ENCODE data around the gene EXOC4.

EXOC4 gene

GRCh38 chr7:133482599-133482998, 229.7 kb downstream of the EXOC4 start:
- no peak for DNase-seq (ENCODE audit: low read depth in 2 of 3, low spot score in 2 of 3)

GRCh38 chr7:133484086-133484485, 231.2 kb downstream of the EXOC4 start:
- DNase-seq (ENCODE audit: low read depth in 2 of 3, low spot score in 2 of 3), result no peak

DNA sequence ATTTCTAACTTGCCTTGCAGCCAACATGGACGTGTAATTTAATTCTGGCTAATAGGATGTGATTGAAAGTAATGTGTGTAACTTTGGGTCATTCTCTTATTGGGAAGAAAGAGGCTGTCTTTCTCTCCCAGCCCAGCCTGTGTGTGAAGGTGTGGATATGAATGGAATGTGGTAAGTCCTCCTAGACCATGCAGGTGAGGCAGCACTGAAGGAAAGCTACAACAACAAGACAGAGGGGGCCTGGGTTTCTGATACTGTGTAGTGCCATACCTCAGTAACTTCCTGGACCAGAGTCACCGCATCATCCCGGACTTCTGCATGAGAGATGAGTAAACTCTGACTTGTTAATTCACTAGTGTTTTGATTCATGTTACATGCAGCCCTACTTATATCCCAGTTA, 237.0 kb downstream of the EXOC4 start:
- no peak for DNase-seq (ENCODE audit: low read depth in 2 of 3, low spot score in 2 of 3)

GRCh38 chr7:133491201-133491691, 238.4 kb downstream of the EXOC4 start:
- no peak for DNase-seq (ENCODE audit: low read depth in 2 of 3, low spot score in 2 of 3)

DNA sequence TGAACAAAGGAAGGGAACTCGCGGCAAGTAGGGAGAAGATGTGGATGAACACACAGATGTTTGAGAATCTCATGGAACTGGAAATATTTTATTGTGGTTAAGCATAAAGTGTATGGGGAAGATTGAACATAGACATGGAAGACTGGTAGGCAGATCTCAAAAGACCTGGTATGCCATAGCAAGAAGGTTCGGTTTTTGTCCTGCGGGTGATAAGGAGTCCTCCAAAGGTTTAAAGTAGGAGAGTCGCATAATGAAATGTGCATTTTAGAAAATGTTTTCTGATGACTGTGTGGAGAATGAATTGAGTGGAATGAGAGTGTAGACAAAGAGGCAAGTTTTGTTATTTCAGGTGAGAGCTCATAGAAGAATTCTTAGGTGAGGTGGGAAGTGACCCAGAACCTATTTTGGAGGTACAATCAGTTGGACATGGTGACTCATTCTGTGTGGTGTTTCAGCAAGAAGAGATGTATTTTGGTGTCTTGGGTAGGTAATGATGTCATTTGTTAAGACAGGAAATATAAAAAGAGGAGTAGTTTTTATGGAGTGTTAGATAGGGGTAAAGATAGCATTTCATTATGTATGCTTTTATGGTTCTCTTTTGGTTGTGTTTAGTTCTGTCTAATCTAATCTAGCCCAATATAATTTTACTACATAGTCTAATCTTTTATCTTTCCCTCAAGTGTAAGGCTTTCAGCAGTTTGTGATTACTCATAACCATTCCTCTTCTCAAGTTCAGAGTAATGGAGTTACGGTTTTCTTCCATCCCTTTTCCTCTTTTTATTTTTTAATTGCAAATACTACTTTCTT, 239.2 kb downstream of the EXOC4 start:
- no peak for DNase-seq (ENCODE audit: low read depth in 2 of 3, low spot score in 2 of 3)

DNA sequence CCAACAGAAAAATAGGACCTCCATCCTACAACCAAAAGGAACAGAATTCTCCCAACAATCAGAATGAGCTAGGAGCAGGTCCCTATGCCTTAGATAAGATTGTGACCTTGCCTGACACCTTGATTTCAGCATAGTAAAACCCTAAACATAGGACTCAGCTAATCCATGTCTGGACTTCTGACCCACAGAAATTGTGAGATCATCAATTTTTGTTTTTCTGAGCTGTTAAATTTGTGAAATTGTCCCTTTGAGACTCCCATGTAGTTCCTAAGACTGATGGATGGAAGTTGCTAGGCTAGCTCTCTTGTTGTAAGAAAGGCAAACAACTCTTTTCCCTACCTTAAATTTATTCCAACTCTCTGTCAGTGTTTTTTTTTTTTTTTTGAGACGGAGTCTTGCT, 244.2 kb downstream of the EXOC4 start:
- DNase-seq (ENCODE audit: low read depth in 2 of 3, low spot score in 2 of 3), result no peak

GRCh38 chr7:133501771-133502170, 248.9 kb downstream of the EXOC4 start:
- DNase-seq (ENCODE audit: low read depth in 2 of 3, low spot score in 2 of 3), result no peak

DNA sequence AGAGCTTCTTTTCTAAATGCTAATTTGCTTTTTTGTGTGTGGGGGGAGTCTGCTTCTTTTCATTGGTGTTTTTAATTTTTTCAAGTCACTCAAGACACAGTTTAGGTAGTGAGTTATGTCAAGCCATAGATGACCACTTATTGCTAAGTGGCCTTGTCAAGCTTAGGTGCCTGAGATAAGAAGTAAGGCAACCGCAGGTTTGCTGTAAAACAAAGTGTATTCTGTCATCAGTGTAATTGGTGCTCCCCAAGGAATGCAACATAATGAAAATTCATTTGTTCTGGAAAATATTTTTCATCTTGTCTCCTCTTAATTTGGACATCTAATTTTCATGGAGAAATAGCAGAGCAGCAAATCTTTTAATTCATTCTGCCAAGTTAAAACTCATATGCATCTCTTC, 249.6 kb downstream of the EXOC4 start:
- DNase-seq (ENCODE audit: low read depth in 2 of 3, low spot score in 2 of 3), result no peak

GRCh38 chr7:133502972-133503371, 250.1 kb downstream of the EXOC4 start:
- DNase-seq (ENCODE audit: low read depth in 2 of 3, low spot score in 2 of 3), result no peak

DNA sequence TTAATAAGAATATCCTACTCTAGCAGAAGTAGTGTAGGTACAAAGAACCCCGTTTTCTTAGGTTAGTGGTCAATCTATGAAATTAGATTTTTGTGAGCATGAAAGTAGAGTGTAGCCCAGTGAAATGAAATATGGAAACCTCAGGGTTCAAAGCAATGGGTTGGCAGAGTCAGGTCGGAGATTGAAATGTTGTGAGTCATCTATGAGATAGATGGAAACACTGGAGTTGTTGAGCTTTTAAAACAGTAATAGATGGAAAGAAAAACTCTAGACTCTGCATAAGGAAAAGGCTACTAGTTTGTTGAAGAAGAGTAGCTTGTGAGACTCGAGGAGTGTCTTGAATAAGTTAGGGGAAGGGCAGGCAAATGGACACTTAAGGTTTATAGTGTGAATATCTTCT, 251.9 kb downstream of the EXOC4 start:
- DNase-seq (ENCODE audit: low read depth in 2 of 3, low spot score in 2 of 3), result no peak

- DNase-seq (ENCODE audit: low read depth in 2 of 3, low spot score in 2 of 3), result no peak
These were observed 256.9 kb downstream of the EXOC4 start for GRCh38 chr7:133509822-133510221.

GRCh38 chr7:133510326-133511055, 257.6 kb downstream of the EXOC4 start:
- no peak for DNase-seq (ENCODE audit: low read depth in 2 of 3, low spot score in 2 of 3)

- DNase-seq (ENCODE audit: low read depth in 2 of 3, low spot score in 2 of 3), result no peak
These were observed 258.4 kb downstream of the EXOC4 start for GRCh38 chr7:133511252-133511651.

DNA sequence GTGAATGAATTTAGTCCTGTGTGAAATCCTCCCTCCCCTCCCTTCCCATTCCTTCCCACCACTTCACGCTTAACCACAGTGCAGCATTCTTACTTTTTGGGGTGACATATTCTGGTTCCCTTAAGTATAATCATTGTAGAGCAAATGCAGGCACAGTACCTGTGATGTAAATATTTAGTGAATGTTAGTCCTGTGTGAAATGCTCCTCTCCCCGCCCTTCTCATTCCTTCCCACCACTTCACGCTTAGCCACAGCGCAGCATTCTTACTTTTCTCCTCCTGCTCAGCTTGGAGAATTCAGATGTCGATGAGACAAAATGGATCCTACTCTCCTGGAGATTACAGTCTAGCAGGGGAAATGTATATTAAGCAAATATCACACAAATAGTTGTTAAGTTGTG, 258.8 kb downstream of the EXOC4 start:
- no peak for DNase-seq (ENCODE audit: low read depth in 2 of 3, low spot score in 2 of 3)

DNA sequence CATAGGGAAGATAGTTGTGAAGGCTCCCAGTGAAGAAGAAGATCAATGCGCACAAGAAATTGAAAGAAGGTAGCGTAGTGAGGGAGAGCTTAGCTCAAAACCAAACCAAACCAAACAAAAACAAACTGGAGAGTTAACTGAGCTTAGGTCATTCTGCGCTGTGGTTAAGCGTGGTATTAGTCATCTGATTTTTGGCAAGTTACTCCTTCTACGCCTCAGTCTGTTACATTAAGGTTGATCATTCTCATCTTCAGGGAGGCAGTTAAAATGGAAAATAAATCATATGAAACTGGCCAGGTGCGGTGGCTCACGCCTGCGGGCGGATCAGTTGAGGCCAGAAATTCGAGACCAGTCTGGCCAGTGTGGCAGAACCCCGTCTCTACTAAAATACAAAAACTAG, 259.7 kb downstream of the EXOC4 start:
- DNase-seq (ENCODE audit: low read depth in 2 of 3, low spot score in 2 of 3), result no peak

DNA sequence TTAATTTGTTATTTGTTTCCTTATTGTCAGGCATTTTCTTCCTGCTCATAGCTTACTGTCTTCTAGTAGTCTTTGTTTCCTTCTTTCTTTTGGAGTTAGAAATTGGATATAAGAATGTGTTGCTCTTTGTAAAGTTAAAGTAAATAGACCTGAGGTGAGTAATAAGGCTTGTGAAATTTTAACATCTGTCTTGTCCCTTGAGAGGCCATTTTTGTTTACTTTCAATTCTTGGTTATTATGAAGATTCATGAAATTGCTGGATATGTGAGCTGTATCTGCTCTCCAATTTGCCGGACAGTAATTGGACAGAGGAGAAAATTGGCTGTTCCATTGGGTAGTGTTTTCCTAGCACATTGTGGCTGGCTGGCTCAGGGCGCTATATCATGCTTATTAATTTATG, 260.7 kb downstream of the EXOC4 start:
- no peak for DNase-seq (ENCODE audit: low read depth in 2 of 3, low spot score in 2 of 3)

DNA sequence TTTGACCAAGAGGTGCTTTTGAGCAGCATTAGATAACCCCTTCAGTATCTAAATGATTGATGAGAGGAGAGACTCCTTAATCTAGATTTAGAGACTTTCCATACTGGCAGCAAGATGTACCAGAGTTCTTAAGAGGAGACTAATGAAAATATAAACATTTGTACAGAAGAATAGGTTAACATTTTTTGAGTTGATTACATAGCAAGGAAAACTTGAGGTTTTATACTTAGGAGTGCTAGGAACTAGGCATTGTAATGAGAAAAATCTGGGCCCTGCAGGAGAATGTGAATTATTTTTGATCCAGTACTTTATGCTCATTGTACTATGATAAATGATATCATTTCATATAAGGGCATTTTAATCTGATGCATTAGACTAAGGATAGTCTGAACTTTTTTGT, 261.7 kb downstream of the EXOC4 start:
- DNase-seq (ENCODE audit: low read depth in 2 of 3, low spot score in 2 of 3), result no peak

DNA sequence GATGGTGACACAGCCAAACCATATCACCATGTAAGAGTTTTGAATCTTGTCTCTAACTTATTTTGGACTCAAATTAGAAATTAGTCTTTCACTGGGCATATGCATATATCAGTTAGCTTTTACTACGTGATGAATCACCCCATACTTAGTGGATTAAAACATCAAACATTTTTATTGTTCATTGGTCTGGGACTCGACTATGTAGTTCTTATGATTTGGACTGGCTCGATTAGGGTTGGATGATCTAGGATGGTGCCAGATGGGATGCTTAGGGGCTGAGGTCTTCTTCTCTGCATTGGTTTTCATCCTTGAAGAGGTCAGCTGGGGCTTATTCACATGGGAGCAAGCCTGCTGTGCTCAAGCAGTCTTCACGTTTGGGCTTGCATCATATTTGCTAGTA, 264.9 kb downstream of the EXOC4 start:
- no peak for DNase-seq (ENCODE audit: low read depth in 2 of 3, low spot score in 2 of 3)

DNA sequence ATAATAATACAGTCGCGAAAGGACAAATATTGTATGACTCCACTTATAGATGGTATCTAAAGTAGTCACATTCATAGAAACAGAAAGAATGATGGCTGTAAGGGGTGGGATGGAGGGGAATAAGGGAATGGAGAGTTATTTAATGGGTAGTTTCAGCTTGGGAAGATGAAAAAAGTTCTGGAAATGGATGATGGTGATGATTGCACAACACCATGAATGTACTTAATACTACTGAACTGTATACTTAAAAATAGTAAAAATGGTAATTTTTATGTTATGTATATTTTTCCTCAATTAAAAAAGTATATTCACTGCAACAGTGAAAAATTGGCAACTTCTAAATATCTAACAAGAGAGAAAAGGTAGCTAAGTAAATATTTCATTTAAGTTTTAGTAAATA, 265.8 kb downstream of the EXOC4 start:
- DNase-seq (ENCODE audit: low read depth in 2 of 3, low spot score in 2 of 3), result no peak

- DNase-seq (ENCODE audit: low read depth in 2 of 3, low spot score in 2 of 3), result no peak
These were observed 267.4 kb downstream of the EXOC4 start for GRCh38 chr7:133520248-133520647.

DNA sequence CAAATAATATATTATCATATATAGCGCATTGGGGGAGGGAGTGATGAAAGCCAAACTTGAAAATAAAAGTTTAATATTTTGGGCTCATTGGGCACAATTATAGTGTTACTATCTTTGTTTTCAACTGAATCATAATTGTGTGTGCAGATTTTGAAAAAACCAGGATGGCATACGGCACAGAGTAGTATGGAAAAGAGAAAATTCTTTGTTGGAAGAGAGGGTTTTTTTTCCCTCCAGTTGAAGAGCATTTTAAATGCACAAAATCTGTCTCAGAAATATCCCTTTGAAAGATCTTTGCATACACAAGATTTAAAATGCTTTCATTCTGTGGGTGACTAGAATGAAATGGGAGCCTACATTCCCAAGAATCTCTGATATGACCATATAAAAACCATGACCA, 269.6 kb downstream of the EXOC4 start:
- DNase-seq (ENCODE audit: low read depth in 2 of 3, low spot score in 2 of 3), result no peak

GRCh38 chr7:133528796-133529195, 275.9 kb downstream of the EXOC4 start:
- DNase-seq (ENCODE audit: low read depth in 2 of 3, low spot score in 2 of 3), result no peak

DNA sequence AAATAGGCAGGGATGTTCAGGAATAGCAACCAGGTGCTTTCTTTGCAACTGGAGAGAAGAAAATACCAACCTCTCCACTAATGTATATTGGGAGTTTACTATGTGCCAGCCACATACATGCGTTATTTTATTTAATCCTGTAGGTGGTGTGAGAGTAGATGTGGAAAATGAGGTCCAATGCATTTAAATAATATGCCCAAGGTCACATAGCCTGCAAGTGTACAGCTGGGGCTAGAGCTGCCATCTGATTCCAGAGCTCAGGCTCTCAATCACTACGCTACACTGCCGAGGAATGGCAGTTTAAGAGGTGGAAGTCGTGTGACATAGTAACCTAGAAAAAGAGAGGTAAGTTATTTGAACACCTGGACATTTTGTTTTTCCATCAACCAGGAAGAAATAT, 277.0 kb downstream of the EXOC4 start:
- no peak for DNase-seq (ENCODE audit: low read depth in 2 of 3, low spot score in 2 of 3)

Data from activated CD8-positive, alpha-beta memory T cell treated with anti-CD3 and anti-CD28 coated beads for 48 hours (primary cell).